Kidney capillary endothelial cell (primary cell): ENCODE results near the gene DBNL.
A peak's percentile ranks its signal among the peaks of the same experiment; 100 is the strongest.

Experiments used
- DNase-seq: peaks from one replicate; pipeline ENCODE4 v3.0.0-alpha.2; 2018; ENCODE audit warnings: low spot score

The DBNL gene

DNA sequence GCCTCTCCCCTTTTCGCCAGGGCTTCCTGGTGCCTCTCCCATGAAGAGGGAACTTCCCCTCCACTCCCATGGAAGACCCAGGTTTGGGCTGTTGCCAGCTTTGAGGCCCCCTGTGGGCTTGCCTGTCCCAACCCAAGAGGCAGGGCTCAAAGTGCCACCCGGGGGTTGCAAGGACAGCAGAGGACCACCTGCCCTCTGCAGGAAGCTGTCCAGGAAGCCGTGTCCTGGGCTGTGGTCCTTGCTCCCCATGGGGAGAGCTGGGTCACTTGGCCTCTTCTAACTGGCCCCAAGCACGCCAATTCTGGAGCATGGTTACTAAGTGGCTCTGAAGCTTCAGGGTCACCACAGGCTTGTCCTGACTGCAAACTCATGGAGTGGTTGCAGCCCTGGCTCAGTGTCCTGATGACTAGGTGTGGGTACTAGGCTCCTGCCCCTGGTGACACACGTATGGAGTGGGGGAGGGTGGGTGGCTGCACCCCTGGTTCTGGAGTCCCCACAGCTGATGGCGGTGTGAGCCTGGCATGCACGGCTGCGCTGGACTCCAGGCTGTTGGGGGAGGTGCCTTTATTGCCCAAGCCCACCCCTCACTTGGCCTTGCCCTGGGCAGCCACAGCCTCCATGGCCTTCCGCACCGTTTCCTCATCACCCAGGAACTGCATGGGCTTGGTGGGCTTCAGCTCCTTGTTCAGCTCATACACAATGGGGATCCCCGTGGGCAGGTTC, 17.8 kb downstream of the DBNL start:
- DNase-seq = no peak

DNA sequence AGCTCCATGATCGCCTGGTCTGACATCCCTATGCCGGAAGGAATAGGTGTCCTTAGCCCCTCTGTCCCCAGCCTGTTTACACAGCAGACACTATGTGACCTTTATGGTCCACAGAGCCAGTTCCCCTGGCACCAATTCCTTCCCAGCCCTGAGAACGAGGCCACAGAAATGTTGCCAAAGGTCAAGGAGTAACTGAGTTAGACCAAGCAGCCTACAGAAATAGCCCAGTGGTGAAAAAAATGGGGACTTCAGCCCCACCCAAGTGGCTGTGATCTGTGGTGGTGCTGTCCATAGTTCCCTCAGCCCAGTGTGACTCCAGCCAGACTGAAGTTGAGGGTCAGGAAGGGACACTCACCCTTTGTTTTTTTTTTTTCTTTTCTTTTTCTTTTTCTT, 18.4 kb downstream of the DBNL start:
- DNase-seq = no peak

DNA sequence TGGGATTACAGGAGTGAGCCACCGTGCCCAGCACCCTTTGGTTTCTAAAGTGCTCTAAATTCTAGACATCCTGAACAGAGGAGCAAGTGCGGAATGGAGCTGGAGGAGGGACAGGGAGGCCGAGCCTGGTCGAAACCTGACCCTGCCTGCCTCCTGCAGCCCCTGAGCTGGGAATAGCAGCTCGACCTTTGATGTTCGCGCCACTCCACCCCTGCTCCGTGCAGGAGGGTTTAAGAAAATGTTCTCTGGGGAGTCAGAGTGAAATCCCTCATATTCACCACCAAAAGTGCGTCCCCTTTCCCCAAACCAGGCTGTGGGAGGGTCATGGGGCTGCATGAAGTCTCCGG, 19.0 kb downstream of the DBNL start:
- no peak for DNase-seq

DNA sequence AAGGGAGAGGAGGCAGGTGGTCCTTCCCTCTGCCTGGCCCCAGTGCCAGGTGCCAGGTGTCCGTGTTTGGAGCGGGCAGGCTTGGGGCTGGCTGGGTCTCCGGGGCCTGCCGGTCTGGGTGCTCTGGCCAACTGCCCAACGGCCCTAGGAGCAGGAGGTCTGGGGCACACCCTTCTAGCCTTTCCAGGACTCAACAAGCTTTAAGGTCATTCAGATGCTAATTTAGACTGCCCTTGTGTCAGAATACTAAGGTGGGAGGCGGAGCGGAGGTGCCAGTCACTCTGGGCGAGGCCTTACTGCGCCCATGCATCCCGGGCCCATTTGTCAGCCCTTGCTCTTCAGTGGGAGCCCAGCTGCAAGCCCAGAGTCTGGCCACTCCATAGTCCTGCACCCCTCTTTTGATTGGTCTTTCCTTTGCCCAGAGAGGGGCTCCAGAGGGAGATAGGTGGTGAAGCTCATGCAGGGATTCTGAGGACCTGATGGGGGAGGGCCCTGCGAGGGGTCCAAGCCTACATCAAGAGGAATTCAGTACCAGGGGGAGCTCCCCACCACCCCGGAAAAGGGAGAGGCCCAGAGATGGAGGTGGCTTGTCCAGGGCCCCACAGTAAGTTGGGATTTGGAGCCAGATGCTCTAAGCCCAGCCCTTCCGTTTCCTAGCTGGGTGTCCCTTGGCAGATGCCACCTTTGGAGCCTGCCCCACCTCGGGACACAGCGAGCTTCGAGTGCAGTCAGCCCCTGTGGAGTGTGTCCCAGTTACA, 19.6 kb downstream of the DBNL start:
- DNase-seq = no peak

DNA sequence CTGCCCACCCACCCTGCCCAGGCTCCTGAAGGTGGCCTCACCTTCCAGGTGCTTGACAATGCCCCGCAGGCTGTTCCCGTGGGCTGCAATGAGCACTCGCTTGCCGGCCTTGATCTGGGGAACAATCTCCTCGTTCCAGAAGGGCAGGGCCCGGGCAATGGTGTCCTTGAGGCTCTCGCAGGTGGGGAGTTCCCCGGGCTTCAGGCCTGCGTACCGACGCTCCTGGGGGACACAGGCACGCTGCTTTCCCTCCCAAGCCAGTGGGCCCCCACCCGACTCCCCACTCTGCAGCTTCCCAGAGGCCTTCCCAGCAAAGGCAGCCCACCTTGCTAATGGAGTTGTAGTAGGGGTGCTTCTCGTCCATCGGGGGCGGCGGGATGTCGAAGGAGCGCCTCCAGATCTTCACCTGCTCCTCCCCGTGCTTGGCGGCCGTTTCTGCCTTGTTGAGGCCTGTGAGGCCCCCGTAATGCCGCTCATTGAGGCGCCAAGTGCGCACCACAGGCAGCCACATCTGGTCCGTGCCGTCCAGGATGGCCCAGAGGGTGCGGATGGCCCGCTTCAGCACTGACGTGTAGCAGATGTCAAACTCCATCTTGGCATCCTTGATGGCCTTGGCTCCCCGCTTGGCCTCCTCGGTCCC, 20.4 kb downstream of the DBNL start:
- DNase-seq = no peak

DNA sequence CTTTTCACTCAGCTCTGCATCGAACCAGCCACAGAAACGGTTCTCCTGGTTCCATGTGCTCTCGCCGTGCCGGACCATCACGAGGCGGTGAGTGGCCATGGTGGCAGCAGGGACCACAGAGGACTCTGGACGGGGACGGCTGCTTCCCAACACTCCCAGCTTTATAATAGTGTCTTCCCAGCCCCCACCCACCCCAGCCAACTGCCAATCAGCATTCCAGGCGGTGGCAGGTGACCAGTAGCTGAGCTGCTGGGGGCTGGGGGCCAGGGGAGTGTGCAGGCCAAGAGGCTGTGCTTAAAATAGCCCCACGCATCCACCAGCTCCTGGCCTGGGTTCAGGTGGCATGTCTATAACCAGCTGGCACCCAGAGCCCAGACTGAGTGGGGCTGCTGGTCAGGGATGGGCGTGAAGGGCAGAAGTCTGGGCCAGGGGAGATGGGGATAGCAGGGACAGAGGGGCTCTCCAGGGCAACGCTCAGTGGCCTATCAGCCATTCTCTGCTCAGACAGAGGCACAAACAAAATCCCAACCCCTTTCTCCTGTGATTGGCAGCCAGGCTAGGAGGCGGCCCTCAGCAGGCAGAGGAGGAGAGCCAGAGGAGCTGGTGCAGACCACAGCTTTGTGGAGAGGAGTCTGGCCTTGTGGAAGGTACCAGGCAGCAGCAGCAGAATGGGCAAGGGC, 21.1 kb downstream of the DBNL start, which contains the start of gene PGAM2:
Gene PGAM2, minus strand, starts transcription at position 137 of the 680 bp plus-strand sequence. Its CDS starts 38 bp downstream, at position 99.
- DNase-seq = no peak

DNA sequence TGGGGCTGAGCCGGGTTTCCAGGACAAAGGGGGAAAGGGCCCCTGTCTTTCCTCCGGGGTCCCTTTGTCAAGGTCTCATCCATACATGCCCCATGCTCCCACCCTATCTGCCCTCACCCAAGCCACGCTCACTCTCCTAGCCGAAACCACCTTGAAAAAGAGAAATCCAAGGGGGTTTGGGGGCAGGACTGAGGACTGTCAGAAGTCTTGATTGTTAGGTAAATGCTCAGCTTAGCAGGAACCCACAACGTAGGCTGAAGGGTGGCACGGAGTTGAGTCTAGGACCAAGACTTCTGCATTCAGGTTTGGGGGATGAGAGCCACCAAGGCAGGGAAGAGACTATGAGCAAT, 21.6 kb downstream of the DBNL start:
- no peak for DNase-seq

DNA sequence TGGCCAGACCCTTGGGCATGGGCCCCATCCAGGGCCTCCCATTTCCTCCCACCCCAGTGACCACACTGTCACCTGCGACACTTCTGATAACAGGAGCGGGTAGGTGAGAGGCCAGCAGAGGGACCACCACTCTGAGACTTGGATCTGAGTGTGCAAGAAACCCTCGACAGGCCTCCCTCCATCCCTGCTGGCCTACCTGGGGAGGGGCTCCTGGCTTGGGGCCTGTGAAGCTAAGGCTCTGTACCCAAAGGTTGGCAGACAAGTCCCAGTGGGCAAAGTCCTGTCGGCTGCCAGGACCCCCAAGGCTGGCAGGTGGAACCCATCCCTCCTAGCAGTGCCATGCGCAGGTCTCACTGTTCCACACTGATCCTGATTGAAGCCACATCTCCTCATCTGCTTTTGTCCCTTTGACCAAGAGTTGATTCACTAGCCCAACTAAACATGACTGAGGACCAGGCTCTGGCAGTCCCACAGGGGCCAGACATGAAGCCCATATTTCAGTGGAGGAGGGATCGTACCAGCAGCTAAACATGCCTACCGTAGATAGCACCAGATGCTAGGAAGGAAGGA, 22.1 kb downstream of the DBNL start:
- DNase-seq = no peak

DNA sequence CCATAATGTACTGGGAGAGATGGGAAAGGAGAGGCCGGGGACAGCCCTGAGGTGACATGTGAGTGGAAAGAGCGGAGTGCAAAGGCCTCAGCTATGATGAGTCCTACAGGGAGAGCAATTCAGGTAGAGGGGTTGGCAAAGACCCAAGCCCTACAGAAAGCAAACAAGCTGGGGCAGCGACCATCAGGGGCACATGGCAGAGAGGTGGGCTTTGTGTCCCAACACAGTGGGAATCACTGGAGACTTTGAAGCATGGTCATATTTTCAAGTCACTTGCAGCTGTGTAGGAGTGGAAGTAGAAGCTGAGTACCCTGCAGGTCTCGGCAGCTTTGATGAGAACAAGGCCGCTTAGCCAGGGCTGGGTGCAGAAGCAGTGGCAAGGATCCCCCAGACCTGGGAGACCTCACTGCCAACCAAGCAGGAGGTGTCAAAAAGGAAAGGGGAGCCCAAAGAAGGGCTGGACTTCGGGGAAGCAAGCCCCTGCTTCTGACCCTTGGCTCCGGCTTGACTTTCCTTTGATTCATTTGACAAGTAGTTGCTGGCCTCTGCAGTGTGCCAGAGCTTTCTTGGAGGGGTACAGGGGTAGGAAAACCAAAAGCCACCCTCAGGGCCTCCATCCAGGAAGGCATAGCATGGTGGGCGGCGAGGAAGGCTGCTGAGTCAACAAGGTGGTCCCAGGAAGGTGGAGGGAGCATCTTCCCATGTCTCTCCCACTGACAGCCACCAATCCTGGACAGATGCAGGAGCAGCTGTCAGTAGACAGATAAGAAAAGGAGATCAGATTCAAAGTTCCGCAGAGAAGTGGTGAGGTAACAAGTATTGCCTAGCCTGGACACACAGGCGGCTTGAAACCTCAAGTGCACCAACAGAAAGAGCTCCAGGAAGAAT, 22.8 kb downstream of the DBNL start:
- no peak for DNase-seq

DNA sequence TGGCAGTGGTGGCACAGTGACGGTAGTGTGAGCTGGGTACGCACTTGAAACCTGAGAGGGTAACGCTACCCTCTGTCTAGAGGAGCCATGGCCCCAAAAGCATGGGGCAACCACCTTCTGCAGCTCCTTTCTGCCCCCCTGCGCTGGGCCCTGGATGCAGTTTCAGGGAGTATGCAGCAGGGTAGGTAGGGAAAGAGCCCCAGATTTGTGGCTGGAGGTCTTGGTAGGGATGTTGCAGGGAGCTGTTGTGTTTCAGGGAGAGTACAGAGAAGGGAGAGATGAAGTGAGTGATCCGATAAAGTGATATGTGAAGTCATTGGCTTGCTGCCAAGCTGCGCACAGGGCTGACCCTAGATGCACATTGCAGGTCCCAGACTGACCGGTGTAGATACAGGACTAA, 23.6 kb downstream of the DBNL start:
- DNase-seq = no peak

DNA sequence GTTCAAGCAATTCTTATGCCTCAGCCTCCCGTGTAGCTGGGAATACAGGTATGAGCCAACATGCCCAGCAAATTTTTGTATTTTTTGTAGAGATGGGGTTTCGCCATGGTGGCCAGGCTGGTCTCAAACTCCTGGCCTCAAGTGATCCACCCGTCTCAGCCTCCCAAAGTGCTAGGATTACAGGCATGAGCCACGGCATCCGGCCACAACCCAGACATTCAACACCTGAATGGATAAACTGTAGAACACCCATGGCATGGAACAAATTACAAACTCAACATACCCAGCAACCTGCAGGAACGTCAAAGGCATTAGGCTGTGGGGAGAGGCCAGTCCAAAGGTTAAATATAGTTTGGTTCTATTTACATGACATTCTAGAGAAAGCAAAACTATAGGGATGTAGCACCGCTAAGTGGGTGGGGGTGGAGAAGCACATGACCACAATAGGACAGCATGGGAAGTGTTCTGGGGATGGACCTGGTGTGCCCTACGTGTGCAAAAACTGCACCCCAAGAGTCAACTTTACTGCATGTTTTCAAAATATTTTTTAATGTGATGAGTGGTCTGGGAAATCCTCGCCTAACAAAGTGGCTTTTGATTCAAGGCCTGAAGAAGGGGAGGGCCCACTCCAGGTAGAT, 27.3 kb downstream of the DBNL start:
- DNase-seq = no peak

DNA sequence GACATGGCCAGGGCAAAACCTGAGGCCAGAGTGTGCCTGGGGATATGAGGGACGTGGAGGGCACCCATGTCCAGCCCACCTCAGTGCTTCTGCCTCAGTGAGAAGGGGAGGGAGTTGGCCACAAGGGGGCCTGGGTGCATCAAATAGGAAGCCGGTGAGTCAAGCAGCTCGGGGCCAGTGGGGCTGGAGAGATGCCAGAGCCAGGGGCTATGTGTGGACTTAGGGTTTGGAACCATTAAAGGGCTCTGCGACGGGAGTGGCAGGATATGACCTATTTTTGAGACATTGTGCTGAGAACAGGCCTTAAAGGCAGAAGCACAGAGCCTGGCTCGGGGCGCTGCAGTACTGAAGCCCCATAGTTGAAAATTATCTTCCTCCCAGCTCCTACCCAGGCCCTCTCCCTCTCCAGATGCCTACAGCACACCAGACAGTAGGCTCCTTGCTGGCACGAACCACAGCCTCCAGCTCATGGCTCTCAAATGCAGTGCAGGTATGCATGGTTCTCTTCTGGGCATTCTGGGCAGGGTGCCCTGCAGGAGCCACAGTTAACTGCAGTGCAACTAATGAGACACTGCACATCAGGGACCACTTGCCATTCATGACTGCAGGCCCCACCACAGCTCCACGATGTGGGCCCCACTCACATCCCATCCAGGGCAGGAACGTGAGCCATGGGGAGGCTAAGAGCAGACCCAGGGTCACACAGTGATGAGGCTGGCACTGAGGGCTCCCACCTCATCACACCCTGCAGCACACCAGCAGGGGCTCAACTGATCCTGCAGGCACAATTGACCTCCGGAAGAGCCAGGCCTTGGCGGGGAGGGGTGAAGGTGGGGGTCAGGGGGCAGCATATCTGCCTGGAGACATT, 28.1 kb downstream of the DBNL start:
- DNase-seq = peak; percentile 96

DNA sequence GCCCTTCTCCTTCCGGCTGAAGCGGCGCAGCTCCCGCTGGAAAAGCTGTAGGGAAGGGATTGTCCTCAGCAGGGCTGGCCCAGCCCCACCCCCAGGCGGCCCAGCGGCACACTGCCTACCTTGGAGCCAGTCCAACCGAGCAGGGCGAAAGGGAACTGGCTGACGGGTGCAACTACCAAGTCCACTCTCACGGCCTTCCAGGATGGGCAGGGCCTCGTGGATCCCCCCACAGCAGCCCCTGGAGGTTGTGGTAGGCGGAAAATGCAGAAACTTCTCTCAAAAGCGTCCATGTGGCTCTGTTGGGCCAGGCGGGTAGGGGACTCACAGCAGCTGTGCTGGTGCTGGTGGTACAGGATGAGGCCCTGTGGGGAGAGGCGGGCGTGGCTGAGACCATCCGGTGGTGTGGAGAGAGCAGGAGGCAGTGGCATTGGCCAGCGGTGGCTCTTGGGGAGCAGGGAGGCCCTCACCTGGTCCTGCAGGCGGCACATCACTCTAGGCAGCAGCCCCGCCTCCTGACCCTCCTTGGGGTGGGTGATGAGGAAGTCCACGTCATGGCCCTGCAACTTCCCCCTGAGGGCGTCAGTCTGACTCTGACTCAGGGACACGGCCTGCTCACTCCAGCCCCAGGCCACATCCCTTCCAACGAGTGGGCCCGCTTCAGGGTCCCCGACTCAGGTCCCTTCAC, 29.3 kb downstream of the DBNL start:
- DNase-seq = peak; percentile 90

DNA sequence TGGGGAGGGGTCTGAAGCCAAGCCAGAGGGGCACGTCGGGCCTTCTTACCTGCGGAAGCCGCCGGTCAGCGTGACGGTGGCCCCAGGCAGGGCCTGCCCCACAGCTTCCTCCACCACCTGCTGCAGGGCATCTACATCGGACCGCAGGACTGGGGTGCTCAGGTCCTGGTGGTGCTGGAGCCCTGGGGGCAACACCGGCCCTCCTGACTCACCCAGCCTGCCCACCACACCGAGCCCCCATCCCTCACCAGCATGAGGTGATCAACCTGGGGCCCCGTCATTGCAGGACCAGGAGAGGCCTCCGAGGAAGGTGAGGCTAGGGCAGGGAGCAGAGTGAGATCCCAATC, 29.8 kb downstream of the DBNL start:
- no peak for DNase-seq

DNA sequence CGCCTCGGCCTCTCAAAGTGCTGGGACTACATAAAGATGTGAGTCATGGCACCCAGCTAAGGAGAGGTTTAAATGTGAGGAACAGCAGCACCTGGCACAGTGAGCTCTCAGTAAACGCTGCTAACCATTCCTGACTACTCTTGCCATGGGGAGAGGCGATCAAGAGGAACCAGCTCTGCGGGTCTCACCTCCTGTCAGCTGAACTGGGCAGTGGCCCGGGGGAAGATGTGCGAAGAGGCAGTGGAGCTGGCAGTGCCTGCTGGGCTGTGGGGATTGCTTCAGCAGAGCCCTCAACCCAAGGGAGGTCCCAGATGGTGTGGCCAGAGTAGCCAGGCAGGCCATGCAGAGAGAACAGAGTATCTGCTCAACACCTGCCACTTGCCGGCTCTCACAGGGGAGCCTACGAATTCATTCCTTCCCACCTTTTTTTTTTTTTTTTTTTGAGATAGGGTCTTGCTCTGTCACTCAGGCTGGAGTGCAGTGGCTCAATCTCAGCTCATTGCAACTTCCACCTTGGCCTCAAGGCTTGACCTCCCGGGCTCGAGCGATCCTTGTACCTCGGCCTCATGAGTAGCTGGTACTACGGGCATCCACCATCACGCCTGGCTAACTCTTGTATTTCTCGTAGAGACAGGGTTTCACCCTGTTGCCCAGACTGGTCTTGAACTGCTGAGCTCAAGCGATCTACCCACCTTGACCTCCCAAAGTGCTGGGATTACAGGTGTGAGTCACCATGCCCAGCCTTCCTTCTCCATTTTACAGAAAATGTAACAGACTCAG, 31.0 kb downstream of the DBNL start:
- DNase-seq = no peak

DNA sequence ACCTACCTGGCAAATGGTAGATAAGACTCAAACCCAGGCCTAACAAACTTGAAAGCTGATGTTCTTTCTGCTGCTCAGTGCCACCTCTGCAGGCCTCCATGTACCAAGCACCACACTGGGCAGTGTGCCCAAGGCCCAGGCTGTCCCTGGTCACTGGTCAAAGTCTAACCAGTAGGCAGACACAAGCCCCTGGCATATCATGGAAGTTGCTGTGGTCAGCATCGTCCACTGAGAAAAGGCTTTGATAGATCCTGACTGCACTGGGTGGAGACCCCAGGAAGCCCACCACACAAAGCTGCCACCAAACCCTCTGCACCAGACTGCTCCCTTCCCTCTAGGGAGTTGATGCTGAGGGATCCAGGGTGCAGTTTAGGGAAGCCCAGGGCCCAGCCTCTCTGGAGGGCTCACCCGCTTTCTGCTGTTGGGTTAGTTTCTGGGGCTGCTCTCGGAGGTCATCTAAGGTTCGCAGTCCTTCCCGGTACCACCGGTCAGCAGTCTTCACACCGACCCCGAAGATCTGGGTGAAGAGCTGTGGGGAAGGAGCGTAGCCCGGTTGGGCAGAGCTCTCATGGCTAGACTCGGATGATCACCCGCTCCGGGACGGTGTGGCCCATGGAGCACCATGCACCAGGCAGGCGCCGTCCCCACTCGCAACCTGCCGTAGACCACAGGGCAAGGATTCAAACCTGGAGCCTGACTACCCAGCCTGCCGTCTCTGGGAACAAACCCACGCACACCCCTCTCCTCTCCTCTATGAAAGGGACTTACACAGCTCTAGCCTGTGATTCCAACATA, 31.8 kb downstream of the DBNL start:
- no peak for DNase-seq

DNA sequence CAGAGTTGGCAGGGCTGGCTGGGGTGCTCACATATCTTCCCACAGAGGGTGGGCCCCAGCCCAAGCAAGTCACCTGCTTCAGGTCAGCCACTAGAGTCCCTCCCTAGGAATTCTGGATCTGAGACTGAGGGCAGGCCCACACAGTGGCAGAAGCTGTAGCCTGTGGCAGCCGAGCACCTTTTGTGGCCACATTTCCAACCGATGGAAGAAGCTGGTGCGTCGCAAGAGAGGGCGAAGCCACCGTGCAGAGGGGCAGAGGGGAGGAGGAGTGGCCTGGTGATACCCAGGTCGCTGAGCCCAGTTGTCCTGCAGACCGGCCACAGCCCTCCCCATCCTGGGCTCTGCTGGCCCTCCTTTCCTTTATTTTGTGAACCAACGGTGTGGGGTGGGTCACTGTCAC, 32.6 kb downstream of the DBNL start:
- no peak for DNase-seq

DNA sequence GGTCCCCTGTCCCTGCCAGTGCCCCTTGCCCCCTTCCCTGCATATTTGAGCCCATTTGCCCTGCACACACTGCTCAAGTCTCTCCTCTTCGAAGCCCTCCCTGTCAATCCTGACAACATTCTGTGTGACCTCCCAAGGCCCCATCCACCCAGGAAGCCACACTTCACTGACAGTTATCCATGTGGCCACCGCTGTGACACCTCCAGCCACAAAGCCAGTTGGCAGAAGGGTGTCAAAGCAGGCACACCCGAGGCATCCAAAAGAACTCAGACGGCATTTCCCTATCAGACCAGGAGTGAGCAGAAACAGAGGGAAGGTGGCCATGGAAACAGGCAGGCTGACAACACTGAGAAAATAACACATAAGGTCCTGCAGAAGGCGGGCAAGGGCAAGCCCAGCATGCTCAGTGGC, 33.2 kb downstream of the DBNL start:
- no peak for DNase-seq
